GM18858 (cell line): ENCODE results near the gene UROC1.

ENCODE experiments used
- ATAC-seq: cut with Tn5 transposase; IDR thresholded peaks from one replicate; pipeline ENCODE4 v1.9.1; 2021; ENCODE audit not compliant: unreplicated experiment

UROC1 gene

GRCh38 chr3:126517291-126517951, at the start of gene UROC1:
TSS of gene UROC1 (minus strand) at chr3:126517773. CDS start at chr3:126517719, 54 bp downstream.
- ATAC-seq, result no peak

DNA sequence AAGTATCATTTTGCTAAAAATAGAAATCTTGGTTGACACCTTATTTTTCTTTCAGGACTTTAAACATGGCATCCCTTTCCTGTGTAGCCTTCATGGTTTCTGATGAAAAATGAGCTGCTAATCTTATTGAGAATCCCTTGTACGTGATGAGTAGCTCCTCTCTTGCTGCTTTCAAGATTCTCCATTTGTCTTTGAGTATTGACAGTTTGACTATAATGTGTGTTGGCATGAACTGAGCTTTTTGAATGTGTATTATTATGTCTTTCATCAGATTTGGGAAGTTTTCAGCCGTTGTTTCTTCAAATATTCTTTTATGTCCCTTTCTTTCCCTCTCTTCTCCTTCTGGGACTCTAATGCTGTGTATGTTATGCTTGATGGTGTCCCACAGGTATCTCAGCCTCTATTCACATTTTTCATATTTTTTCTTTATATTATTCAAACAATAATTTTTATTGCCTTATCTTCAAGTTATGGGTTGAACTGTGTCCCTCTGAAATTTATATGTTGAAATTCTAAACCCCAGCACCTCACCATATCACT, 45.2 kb upstream of the UROC1 start:
- no peak for ATAC-seq

- no peak for ATAC-seq
Measured at GRCh38 chr3:126558336-126559071, 40.9 kb upstream of the UROC1 start, which contains the start of gene C3orf22. TSS of gene C3orf22 (minus strand) at chr3:126558932. CDS start at chr3:126553390, 5,542 bp downstream.

GRCh38 chr3:126557761-126558160, 40.2 kb upstream of the UROC1 start:
- no peak for ATAC-seq

- no peak for ATAC-seq
Measured at GRCh38 chr3:126557415-126557745, 39.8 kb upstream of the UROC1 start.

GRCh38 chr3:126556637-126557414, 39.3 kb upstream of the UROC1 start:
- no peak for ATAC-seq

DNA sequence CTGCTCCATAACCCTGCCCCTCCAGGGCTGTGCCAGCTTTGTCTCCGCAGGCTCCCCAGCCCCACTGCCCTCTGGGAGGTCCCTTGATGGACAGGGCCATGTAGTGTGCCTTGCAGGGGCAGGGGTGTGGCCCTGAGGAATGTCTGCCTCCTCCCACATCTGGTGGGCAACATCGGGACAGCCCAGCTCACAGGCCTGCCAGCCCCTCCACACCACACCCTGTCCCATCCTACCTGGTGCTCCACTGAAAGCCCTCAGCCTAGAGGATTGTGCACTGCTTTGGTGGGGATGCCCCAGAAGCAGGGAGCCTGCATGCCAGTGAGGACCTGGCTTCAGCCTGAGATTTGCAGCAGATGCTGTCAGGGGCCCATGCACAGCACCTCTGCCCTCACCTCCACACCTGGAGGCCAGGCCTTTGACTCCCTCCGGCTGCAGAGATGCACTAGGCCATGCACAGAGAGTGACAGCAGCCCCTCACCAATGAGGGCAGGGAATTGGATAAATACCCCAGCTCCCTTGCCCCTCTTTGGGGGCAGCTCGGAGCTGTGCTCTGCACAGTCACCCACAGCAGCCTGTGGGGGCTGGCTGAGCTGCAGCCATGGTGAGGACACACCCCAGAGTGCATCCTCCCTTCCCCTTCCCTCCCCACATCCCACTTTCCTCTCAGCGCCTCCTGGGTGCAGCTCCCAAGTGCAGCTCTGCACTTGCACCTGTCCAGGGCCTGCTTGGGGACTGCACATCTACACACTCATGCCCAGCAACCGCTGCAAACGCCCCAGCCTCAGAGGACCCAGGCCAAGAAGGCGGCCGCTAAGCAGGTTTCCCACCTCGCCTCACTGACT, 38.4 kb upstream of the UROC1 start:
- no peak for ATAC-seq

DNA sequence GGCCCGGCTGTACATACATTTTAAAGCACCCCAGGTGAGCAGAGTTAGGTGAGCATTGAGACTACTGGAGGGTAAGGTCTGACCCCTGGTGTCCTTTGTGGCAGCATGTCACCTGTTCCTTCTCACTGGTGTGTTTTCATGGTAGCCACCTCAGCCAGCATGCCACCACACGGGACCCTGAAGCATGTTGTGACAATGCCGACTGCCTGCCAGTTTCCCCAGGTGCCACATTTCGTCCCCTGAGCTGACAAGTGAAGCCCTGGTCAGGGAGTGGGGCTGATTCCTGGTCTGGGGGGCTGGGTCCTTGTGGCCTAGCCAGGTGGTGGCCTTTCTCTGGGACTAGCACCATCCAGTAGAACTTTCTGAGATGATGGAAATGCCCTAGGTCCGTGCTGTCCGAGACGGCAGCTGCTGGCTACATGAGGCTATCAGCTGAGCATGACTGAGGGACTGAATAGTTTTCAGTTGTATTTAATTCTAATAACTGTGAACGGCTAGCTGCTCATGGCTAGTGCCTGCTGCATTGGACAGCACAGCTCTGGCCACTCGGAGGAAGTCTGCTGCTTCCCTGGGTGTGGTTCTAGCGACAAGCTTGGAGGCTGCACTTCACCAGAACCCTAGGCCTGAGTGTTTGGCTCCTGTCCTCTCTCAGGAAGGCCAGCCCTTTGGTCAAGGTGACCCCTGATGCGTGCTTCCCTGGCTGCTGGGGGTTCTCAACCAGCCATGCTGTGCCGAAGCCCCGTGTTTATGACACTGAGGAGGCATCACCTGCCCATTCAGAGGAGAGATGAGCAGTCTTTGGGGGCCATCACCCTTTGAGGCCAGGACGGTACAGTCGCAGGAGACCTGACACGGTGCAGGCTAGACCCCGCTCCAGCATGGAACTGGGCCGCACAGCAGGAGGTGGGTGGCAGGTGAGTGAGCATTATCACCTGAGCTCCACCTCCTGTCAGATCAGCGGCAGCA, 37.3 kb upstream of the UROC1 start:
- no peak for ATAC-seq

DNA sequence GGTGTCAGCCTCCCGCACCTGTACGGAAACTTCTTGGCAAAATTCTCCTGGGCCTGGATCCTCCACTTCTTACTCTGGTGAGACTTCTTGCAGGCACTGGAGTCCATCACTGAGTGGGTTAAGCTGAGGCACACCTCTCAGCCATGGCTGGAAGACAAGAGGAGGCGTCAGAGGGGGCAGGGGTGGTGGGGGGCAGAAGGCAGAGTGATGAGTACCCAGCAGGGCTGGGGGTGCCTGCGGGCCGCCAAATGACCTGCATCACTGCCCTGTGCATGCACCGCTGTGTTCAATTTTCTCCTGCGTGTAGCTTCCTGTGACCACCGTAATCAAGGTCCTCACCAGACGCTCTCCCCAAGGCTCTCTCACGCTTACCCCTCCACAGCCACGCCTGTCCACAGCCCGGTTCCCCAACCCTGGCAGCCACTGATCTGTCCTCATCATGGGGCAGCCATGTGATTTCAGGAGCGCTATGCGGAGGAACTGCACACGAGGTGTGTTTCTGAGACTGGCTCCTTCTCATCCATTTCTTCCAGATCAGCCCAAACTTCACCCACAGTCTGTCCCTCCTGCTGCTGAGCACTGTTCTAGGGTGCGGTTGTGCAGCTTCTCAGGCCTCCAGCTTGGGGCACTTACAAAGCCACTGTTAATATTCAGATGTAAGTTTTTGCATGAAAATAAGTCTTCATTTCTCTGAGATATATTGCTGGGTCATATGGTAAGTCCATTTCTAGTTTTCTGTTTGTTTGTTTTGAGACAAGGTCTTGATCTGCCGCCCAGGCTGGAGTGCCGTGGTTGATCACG, 35.9 kb upstream of the UROC1 start:
- no peak for ATAC-seq

GRCh38 chr3:126552688-126553283, 35.2 kb upstream of the UROC1 start:
- ATAC-seq, result no peak

DNA sequence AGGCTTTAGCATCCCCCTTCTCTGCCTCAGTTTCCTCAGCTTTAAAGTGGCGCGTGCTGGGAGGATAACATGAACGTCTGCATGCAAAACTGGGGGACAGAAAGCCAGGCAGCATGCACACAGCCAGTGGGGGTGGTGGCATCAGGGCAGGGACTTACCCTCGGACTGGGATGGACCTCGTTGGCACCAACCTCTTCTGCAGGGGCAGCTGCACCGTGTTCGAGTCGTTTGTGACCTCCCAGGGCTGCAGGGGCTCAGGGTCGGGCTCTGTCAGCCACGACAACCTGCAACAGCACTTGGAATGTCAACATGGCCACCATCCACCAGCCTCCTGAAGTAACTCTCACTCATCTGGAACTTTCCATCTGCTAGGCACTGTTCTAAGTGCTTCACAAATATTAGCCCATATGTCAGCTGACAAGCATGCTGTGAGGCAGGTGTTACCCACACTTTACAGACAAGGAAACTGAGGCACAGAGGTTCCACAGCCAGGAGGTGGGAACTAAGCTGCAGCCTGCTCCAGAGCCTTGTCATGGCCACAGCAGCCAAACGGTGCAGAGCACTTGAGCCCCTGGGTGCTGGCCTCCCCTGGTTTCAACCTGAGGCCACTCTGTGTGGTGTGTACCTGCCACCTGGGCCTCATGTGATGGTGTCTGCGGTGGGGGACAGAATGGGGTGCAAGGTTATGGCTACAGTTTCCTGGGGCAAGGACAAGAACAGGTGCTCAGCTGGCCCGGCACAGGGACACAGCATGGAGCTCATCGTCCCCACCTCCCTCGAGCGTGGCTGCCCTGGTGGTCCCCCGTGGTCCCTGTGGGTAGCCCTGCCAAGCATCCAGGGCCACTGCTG, 34.5 kb upstream of the UROC1 start:
- no peak for ATAC-seq

DNA sequence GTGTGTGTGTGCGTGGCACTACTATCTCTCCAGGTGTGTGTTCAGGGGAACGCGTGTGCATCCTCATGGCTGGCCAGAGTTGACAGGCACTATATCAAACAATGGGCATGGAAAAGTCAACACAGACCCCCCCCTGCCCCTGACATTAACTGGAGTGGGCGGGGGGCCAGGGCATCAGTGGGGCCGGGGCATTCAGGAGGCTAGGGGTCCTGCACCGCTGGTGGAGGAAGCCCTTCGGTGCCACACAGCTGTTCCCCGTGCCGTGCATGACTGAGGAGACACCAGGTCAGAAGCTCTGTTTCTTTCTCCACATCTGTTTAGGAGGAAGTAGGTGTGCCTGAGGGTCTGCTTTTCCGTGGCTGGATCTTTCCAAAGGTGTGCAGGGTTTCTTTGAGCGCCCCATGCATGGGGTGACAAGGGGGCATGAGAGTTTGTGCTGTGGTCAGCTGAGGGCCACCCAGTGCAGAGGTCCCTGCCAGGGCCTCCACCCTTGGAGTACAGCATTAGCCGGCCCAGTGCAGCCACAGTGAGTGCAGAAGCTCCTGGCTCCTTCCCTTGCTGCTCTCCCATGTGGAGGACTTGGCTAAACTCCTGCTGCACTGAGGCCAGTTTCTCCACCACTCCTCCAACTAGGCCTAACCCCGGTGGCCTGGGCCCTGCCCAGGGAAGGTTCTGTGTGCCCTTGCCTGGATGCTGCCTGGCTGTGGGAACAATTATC, 33.7 kb upstream of the UROC1 start:
- ATAC-seq, result no peak

DNA sequence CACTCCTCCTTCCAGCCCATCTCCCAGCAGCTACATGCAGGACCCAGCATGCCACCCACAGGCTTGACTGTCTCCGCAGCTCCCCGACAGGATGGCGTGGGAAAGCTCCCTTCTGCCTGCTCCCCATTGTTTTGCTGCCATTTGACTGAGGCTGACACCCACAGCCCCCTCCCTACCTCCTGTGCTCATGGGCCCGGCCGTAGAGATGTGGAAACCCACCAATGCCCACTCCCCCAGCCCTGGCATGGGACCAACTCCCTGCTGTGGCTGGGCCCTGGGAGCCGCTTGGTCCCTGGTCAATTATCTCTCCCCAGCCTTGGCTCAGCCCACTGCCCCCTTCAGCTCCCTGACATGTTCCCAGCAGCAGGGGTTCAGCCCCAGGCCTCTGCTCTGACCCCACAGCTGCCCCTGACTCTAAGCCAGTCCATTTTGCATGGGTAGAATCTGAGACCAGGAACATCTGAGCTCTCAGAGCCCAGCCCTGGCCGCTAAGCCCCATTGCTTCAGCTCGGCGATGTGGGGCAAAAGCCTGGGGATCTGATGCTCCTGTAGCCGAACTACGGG, 33.0 kb upstream of the UROC1 start:
- ATAC-seq, result no peak

DNA sequence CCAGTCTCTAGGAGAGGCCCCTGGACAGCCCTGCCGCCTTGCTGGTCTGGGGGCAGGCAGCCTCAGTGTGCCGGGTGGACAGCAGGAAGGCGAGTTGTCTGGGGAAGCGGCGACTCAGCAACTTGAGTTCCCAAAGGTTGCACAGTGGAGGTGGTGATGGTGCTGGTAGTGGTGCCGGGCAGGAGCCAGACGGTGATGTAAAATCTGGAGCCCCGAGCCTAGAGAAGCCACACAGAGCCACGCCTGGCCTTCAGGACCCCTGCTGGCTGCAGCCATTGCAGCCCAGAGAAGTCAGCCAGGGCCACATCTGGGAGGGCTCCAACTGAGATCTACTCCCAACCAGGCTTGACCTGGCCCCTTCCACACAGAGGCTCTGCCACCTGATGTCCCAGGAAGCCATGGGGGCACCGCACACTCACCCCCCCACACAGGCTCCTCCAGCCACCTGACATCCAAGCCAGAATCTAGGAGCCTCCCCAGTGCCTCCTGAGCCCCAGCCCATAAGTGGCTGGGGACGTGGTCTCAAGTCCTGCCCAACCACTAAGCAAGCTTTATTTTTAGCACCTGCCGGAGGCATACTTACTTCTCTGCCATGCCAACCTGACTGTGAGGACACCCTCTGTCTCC, 32.4 kb upstream of the UROC1 start:
- no peak for ATAC-seq

DNA sequence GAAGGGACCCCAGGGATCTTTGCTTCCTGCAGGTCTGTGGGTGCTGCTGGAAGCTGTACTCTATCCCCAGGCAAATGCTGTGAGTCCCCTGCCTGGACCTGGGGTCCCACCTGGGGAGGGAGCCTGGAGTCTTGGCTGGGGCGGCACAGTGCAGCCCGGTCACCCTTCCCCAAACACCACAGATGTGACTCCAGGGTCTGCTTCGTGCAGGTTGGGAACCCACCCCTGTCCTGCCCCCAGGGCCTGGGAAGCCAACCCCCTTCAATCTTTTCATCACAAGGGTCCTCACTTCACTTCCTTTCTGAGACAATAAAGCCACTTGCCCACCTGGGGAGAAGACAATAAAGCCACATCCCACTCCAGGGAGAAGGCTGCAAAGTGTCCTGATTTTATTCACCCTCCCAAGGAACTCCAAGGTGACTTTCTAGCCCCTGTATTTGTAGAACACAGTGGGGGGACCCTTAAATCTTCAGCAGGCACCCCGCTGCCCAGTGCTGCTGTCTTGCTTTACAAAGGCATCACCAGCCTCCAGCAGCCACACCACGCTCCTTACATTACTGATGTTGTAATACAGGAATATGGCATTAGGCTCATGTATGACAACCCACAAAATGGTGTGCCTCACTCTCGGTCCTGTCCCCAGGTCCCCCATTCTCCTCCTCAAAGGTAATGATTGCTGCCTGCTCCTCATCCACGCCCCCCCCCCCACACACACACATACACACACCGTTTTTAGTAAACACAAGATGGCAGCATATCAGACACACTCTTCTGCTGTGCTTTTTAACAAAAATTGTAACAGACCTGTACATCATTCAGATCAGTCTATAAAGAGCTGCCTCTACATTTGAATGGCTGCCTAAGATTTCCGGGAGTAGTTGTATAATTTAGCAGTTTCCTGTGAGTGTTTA, 31.2 kb upstream of the UROC1 start:
- no peak for ATAC-seq
